ENCODE results near the gene GP9.

GRCh38 chr3:129046037-129046731 is 14.4 kb upstream of the GP9 start:
- TF ChIP-seq, protein P1, sequence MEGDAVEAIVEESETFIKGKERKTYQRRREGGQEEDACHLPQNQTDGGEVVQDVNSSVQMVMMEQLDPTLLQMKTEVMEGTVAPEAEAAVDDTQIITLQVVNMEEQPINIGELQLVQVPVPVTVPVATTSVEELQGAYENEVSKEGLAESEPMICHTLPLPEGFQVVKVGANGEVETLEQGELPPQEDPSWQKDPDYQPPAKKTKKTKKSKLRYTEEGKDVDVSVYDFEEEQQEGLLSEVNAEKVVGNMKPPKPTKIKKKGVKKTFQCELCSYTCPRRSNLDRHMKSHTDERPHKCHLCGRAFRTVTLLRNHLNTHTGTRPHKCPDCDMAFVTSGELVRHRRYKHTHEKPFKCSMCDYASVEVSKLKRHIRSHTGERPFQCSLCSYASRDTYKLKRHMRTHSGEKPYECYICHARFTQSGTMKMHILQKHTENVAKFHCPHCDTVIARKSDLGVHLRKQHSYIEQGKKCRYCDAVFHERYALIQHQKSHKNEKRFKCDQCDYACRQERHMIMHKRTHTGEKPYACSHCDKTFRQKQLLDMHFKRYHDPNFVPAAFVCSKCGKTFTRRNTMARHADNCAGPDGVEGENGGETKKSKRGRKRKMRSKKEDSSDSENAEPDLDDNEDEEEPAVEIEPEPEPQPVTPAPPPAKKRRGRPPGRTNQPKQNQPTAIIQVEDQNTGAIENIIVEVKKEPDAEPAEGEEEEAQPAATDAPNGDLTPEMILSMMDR (IDR thresholded peaks at IDR 0.05): no peak
- no peak for TF ChIP-seq POLR2A (IDR thresholded peaks at IDR 0.05)

Measured in testis (tissue), 2 donors.